Femur (tissue), 1 donor: ENCODE data around the gene ELL2.
"Not testable (repeated sequence)": the region's sequence is repeated elsewhere in the genome, so short reads cannot be mapped to it uniquely, and the experiment has no call there.

Experiments
- DNase-seq: peaks from one replicate; pipeline ENCODE4 v3.0.0-alpha.2; 2017

ELL2 gene

DNA sequence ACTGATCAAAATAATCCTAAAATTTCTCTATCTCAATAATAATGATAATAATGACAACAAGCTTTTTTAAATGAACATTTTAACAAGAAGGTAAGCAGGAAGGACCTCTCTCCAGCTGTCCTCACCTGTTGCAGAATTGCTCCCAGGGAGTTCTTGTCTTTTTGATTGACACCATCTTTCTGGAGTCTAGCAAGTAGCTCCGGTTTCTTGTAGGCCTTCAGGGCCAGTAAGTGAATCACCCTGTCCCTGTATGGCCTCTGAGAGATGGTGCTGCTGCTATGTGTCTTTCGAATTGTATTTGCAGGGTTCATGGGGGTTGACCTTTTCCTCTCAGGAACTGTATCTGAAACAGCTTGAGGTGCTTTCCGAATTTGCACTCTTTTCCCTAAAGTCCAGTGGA, 55.3 kb downstream of the ELL2 start:
- not testable (repeated sequence) for DNase-seq

GRCh38 chr5:95904827-95905226, 56.8 kb downstream of the ELL2 start:
- DNase-seq = no peak

DNA sequence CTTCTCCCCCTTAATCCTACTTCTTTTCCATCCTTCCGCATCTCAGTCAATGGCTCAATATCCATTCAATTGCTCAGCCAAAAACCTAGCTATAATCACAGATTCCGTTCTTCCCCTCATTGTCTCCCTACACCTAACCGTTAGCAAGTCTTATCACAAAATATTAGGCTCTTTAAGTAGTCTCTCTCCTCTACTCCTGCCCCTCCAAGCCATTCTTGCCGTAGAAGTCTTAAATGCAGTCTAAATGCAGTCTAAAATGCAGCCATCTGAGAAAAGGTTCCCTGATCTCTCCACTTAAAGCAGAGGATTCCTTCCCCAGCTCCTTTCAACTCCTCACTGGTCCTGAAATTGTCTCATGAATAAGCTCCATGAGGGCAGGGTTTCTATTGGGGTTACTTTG, 57.8 kb downstream of the ELL2 start:
- DNase-seq = no peak

- DNase-seq = no peak
These were observed 59.7 kb downstream of the ELL2 start for GRCh38 chr5:95901676-95902627.

- peak; percentile 60 for DNase-seq
These were observed 61.2 kb downstream of the ELL2 start for GRCh38 chr5:95900383-95900958.

DNA sequence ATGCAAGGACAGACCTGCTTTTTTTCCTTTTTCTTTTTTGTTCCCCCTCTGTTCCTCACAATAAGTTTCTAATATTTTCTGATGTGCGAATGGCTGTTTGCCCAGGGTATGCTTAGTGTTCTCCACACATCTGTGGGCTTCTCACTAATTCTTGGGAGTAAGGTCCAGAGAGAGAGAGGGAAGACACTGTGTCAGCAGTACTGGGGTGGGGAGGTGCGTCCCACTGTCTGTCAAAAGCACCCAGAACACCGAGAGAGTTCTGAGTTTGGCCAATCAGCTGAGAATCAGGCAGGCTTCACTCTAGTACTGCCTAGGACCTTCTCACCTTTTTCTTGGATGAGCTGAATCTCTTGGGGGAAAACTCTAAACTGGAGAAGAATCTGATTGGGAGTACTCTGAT, 61.8 kb downstream of the ELL2 start:
- DNase-seq = no peak

GRCh38 chr5:95899006-95899405, 62.6 kb downstream of the ELL2 start:
- DNase-seq = no peak

DNA sequence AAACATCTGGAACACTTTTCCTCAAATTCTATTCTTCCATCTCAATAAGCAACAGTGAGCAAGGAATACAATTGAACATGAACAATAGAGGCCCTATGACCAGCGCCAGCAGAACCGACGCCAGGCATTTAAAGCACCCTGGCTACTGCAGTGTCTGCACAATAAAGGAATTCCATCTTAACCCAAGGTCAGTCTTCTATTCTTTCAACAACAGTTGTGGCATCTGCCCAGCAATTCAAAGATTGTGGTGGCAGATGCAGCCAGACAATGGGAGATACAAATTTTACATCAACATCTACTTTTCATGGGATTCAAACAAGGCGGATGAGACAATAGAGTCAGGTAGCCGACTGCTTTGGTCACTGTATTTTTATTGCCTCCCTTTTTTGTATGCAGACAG, 65.9 kb downstream of the ELL2 start:
- no peak for DNase-seq

DNA sequence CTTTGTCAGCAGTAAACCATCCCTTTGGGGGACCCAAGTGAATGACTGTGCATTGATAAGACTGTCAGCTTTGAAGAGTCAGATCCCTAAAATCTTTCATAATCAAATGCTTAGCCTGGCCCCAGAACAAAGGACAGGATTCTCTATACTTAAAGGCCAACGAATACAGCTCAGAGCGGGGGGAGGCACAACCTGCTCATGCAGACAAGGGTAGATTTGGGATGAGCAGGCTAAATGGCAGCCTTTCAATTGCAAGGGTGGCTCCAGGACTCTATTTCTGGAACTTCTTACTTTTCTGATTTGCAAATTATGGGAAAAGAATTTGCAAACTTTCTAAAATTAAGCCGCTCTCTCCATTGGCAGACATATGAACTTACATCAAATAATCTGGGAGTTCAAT, 66.4 kb downstream of the ELL2 start:
- no peak for DNase-seq

GRCh38 chr5:95892784-95893354, 68.8 kb downstream of the ELL2 start:
- DNase-seq = no peak

- no peak for DNase-seq
These were observed 70.2 kb downstream of the ELL2 start for GRCh38 chr5:95891499-95891898.

DNA sequence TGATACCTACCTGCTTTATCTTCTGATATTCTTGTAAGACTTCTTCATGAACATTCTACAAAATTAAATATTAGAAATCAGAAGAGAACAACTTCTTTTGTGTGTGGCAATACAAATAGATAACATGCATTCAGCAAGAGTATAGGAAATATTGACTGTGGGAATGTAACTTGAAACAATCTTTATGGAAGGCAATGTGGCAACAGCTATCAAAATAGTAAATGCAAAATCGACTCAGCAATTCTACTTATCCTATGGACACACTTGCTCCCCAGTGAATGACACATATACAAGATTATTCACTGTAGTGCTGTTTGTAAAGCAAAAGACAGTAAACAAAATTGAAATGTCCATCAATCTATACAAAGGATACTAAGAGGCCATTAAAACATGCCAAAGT, 72.6 kb downstream of the ELL2 start:
- no peak for DNase-seq

DNA sequence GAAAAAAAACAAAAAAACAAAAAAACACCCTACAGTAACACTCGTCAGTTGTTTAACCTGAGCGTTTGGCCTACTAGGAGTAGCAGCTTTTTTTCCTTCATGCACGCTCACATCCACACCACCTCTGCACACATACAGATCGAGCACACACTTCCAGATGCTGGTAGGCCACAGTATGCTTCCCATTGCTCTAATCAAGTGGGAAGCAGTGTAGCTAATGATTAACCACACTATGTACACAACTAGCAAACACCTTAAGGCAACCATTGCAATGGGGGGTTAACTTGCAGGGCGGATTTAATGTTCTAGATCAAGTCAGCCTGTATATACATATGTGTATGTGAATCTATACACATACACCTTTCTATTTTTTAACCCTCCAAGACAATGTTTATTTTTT, 73.7 kb downstream of the ELL2 start:
- DNase-seq = no peak

- no peak for DNase-seq
These were observed 75.2 kb downstream of the ELL2 start for GRCh38 chr5:95886340-95887044.

DNA sequence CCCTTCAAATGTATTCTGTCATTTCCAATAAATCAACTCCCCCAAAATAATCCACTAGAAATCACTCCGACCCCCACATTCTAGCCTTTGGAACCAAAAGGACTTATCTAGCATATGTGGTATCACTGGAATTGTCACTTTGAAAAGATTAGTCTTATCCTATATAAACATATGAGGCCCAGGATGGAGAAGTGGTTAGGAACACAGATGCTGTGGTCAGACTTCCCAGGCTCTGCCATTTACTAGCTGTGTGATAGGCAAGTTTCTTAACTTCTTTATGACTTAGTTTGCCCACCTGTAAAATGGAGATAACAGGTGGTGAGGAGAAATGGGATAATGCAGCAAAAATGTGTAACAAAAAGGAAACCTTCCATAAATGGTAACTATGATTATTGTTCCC, 77.1 kb downstream of the ELL2 start:
- DNase-seq = no peak

DNA sequence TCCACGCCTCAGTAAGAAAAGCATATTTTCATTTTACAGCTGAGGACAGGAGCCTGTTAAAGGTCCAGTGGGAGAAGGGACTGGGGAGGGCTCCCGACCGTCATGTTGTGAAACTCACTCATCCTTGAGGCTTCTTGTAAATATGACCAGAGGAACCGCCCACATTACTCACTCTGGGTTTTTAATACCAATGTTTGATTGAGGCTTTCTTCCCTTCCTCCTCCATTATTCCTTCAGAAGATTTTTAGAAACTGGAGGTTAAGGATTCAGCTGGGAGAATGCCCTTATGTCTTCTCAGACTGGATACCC, 77.7 kb downstream of the ELL2 start:
- no peak for DNase-seq

- no peak for DNase-seq
These were observed 78.2 kb downstream of the ELL2 start for GRCh38 chr5:95883185-95884016.

DNA sequence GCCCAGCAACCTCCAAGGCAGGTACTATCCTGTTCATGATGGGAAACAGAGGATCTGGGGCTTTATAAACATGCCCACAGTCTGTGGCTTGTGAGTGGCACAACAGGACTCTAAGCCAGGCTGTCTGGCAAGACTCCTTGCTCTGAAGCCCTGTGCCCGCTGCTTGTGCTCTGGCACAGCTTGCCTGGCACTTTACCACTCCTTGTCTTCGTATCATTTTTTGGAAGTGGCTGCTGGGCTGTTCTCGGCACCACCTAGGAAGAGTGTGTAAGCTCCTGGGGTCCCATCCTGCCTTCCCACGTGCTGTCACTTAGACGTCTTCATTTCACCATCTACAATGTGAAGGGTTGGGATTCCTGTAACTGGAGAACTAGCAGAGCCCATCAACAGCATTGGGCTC, 79.8 kb downstream of the ELL2 start:
- DNase-seq = no peak

GRCh38 chr5:95880081-95880926, 81.3 kb downstream of the ELL2 start:
- no peak for DNase-seq

GRCh38 chr5:95879661-95880060, 82.0 kb downstream of the ELL2 start:
- no peak for DNase-seq

GRCh38 chr5:95878417-95879323, 83.0 kb downstream of the ELL2 start:
- no peak for DNase-seq
